Stimulated activated memory B cell treated with anti-CD40 and anti-IgM and Interleukin-4, amounts not matched to agents 10 μg/mL and 1 μg/mL and 100 μg/mL, for 72 hours (primary cell): Measurements from ENCODE around the gene PLEKHG4B.

ENCODE experiments used
- ATAC-seq: fragments of 150-1000 bp; cut with Tn5 transposase; 2 replicates; pipeline ENCODE4 v1.10.0; 2021
- H3K27ac Mint-ChIP-seq: one replicate; pipeline ENCODE4 v1.8.0; 2022; ENCODE audit warnings: mild to moderate bottlenecking, mixed read lengths
- H3K27me3 Mint-ChIP-seq: one replicate; pipeline ENCODE4 v1.8.0; 2022; ENCODE audit warnings: mixed read lengths
- H3K36me3 Mint-ChIP-seq: one replicate; pipeline ENCODE4 v1.8.0; 2022; ENCODE audit warnings: mixed read lengths
- H3K4me1 Mint-ChIP-seq: one replicate; pipeline ENCODE4 v1.8.0; 2022; ENCODE audit warnings: mixed read lengths
- H3K4me3 Mint-ChIP-seq: one replicate; pipeline ENCODE4 v1.8.0; 2022; ENCODE audit warnings: mild to moderate bottlenecking, moderate library complexity, mixed read lengths
- H3K9me3 Mint-ChIP-seq: one replicate; pipeline ENCODE4 v1.8.0; 2022; ENCODE audit warnings: mixed read lengths

Gene PLEKHG4B

DNA sequence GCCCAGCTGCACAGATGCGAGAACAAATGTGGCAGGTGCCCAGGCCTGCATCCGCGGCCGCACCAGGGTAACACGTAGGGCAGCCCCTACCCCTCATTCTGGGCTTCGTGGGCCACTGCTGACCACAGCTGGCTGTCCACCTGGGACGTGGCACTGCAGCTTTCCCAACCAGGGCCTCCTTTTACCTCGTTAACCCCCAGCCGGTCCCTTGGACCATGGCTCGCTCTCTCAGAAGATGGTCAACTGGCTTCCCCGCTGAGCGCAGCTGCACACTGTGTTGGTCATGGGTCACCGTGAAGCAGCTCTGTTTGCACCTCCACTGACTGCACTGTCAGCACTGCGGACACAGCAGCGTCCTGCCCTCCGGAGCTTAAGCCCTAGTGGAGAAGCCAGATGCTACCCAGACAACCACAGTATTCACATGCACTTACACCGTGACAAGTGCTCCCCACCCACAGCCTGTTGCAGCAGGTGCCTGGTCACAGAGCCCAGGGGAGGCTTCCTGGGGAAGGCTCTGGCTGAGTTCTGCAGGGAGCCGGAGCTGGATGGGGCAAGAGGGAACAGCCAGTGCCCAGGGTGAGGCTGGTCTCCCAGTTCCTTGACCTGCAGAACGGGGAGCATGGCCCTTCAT lies 10.5 kb upstream of the PLEKHG4B start:
- no peak for ATAC-seq
- Mint-ChIP-seq H3K36me3 (no peaks in the 10 kb centered on the region), H3K9me3 (peaks cover 4% of the 10 kb centered on the region), H3K27ac (no peak overlapping the region), H3K4me3 (no peak overlapping the region), H3K27me3 (peaks cover 39% of the 10 kb centered on the region), H3K4me1 (no peaks in the 10 kb centered on the region)

DNA sequence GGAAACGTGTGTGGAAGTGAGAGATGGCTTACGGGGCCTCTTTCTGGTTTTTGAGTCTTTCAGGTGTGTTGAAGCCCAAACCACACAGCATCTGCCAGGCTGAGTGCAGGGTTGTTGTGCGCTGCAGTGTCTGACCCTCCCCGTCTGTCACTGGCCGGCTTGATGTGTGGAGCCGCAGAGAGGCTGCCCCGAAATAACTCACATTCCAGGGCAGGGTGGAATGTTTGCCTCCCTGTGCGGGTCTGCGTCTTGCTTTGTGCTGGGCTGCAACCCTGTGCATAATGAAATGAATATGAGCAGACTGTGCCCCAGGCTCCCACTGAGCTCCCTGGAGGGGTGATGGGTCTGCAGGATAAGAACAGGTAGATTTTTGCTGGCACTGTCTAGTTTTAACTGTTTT lies 9.9 kb upstream of the PLEKHG4B start:
- H3K27ac Mint-ChIP-seq = no peak overlapping the region
- no peak overlapping the region for H3K4me3 Mint-ChIP-seq
- no peaks in the 10 kb centered on the region for H3K4me1 Mint-ChIP-seq
- no peak for ATAC-seq
- H3K36me3 Mint-ChIP-seq = no peaks in the 10 kb centered on the region
- peaks cover 4% of the 10 kb centered on the region for H3K9me3 Mint-ChIP-seq
- peaks cover 33% of the 10 kb centered on the region for H3K27me3 Mint-ChIP-seq

DNA sequence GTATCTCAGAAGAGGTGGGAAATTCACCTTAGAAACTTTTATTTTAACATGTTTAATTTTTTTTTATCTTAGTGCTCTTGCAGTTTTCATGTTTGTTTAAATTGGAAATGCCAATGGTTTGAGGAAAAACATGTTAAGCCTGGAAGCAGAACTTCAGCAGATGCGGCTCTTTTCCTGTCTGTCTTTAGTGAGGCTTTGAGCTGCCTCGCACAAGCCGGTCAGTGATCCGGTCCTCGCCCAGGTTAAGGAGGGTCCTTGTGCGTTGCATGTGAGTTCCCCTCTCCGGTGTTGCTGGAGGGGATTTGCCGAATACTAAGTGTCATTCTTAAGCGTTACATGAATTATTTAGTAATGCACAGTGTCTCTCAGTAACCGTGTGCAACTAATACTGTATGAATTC lies 9.4 kb upstream of the PLEKHG4B start:
- no peak overlapping the region for H3K27ac Mint-ChIP-seq
- ATAC-seq = no peak

DNA sequence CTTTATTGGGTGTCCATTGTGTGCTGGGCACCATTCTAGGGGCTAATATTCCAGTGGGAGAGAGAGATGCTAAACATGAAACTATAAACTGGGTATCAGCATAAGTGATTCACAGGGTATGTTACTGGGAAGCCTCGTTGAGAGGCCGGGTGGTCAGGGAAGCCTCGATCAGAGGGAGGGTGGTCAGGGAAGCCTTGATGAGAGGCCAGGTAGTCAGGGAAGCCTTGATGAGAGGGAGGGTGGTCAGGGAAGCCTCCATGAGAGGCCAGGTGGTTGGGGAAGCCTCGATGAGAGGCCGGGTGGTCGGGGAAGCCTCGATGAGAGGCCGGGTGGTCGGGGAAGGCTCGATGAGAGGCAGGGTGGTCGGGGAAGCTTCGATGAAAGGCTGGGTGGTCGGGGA lies 8.9 kb upstream of the PLEKHG4B start:
- H3K4me1 Mint-ChIP-seq = no peaks in the 10 kb centered on the region
- no peak for ATAC-seq
- no peaks in the 10 kb centered on the region for H3K36me3 Mint-ChIP-seq
- H3K9me3 Mint-ChIP-seq = peaks cover 4% of the 10 kb centered on the region
- H3K27me3 Mint-ChIP-seq = peaks cover 35% of the 10 kb centered on the region
- H3K4me3 Mint-ChIP-seq = no peak overlapping the region
- no peak overlapping the region for H3K27ac Mint-ChIP-seq

More for the DNA sequence above, 9.4 kb upstream of the PLEKHG4B start:
- no peaks in the 10 kb centered on the region for H3K36me3 Mint-ChIP-seq
- peaks cover 33% of the 10 kb centered on the region for H3K27me3 Mint-ChIP-seq
- H3K4me3 Mint-ChIP-seq = no peak overlapping the region
- peaks cover 4% of the 10 kb centered on the region for H3K9me3 Mint-ChIP-seq
- no peaks in the 10 kb centered on the region for H3K4me1 Mint-ChIP-seq

DNA sequence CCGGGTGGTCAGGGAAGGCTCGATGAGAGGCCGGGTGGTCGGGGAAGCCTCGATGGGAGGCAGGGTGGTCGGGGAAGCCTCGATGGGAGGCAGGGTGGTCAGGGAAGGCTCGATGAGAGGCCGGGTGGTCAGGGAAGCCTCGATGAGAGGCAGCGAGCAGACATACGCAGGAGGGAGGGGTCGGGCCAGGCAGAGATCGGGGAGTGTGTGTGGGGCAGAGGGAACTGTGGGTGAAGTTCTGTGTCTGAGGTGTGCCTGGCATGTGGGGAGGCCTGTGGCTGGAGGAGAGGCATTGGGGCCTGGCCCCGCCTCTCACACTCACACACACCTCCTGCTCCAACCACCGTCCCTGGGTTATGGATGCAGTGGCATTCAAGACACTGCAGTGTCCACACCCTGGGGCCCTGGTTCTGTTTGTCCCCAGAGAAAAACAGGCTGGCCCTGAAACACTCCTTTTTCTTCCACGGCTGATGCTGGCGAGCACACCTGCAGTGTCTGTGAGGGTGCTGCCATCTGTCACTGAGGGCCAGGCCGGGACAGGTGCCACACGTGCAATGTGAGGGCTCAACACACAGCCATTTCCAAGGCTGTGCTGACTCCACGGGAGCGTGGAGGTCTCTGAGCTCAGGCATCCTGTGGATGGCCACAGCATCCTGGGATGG lies 6.5 kb upstream of the PLEKHG4B start:
- Mint-ChIP-seq H3K4me1 (no peaks in the 10 kb centered on the region), H3K4me3 (no peak overlapping the region), H3K36me3 (no peaks in the 10 kb centered on the region), H3K27me3 (peaks cover 53% of the 10 kb centered on the region), H3K9me3 (peaks cover 4% of the 10 kb centered on the region), H3K27ac (no peak overlapping the region)
- no peak for ATAC-seq

DNA sequence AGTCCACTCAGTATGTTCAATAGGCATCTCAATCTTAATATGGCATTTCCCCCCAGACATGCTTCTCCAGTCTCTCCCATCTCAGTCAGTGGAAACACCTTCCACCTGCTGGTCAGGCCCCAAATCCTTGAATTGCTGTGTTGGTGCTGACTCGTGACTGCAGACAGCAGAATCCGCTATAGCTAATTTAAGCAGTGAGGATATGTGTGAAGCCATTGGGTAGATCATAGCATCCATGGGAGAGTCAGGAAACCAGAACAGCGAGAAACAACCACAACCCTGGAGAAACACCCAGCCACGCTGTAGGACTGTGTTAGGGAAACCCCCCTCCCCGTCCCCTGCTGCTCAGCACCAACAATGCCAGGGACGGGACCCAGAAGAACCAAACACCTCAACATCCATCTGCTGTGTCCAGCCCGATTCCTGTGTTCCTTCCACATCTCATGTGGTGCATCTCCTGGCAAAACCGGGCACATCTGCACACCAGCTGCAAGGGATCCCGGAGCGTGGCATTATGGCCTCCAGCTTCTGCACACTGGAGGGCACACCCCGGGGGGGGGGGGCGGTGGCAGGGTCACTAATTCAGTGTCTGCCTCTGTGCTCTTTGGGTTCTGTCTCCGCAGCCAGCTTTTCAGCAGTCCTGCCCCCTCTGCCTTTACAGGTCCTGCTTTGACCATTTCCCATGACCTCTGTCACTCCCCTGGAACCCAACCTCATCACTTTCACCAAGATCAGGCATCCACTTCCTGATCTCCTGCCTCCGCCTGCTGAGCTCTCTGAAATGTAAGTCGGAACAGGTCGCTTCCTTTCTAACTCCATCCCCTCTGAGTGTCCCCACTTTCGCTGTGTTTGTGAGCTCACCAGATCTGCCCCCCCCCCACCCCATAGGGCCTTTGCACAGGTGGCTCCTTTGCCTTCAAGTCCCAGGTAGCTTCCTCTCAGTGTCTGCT lies 2.4 kb upstream of the PLEKHG4B start:
- Mint-ChIP-seq H3K27ac (no peak overlapping the region), H3K9me3 (no peaks in the 10 kb centered on the region), H3K4me3 (no peak overlapping the region), H3K4me1 (peaks cover 6% of the 10 kb centered on the region), H3K36me3 (no peaks in the 10 kb centered on the region), H3K27me3 (peaks cover 55% of the 10 kb centered on the region)
- ATAC-seq = no peak

DNA sequence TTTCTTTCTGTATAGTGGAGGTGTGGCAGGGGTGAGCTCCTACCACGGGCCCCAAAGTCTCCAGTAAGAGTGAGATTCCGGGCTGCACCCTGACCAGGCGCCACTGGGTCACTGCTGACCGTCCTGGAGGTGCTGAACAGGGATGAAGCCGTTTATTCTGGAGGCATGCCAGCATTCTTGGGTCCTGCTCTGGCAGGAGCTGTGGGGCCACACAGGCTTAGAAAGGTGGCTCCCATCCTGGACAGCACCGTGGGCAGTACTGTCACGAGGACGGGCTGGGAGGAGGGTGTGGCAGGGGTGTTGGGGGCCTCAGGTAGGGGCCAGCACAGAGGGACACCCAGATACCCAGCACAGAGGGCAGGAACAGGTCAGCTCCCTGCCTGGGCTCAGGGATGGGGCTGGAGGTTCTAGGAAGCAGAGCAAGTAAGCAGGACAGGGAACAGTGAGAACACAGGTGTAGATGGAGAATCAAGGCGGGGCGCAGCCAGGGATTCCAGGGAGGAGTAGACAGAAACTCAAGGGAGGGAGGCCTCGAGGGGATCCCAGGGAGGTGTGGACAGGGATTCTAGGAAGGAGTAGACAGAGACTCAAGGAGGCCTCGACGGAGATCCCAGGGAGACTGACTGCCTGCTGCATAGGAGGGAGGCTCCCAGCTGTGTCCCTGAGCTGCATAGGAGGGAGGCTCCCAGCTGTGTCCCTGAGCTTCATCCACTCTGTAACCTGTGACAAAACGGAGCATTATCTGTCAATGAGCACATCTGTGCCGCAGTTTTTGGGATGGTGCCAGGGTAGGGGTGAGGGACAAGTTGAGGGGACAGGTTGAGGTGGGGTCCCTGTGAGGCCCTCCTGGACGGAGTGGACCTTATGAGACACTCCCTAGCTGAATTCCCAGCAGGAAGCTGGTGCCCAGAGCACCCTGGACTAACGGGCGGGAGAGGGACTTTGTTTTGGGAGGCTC lies 1.1 kb upstream of the PLEKHG4B start:
- peaks cover 6% of the 10 kb centered on the region for H3K4me1 Mint-ChIP-seq
- peaks cover 68% of the 10 kb centered on the region for H3K27me3 Mint-ChIP-seq
- H3K36me3 Mint-ChIP-seq = no peaks in the 10 kb centered on the region
- no peak for ATAC-seq
- H3K27ac Mint-ChIP-seq = no peak overlapping the region
- peak overlapping the region; percentile 48 for H3K4me3 Mint-ChIP-seq
- no peaks in the 10 kb centered on the region for H3K9me3 Mint-ChIP-seq

DNA sequence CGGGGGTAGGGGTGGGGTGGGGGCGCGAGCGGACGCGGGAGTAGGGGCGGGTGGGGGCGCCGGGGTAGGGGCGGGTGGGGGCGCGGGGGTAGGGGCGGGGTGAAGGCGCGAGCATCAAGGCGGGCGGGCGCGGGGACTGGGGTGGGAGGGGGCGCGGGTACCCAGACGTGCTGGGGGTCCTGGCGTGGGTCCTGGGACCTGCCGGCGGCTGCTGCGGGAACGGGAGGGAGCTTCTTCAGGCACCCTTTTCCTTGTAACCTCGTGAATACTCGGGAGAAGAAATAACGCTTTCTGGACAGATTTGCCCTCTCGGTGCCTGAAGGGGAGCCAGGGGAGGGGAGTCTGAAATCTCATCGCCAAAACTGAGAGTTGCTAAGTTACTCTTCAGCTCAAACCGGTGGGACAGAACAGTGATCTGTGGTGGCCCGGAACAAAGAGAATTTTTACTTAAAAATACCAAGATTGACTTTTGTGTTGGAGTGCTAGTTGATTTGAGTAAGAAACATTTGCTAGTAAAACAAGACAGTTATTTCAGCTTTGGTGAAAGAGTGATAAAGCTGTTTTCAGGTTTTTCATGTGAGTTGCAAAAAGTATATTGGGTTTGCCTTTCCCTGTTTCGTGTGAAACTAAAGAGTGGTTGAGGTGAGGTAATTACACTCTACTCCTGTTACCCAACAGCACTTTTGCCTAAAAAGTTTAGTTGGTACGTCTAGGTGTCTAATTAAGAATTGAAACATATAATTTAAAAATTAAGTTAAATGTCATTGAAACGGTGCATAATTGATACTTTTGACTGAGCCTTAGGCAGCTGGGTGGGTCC lies 643 bp downstream of the PLEKHG4B start:
- peaks cover 6% of the 10 kb centered on the region for H3K4me1 Mint-ChIP-seq
- H3K4me3 Mint-ChIP-seq = no peak overlapping the region
- H3K27ac Mint-ChIP-seq = no peak overlapping the region
- no peak for ATAC-seq
- H3K27me3 Mint-ChIP-seq = peaks cover 83% of the 10 kb centered on the region
- no peaks in the 10 kb centered on the region for H3K36me3 Mint-ChIP-seq
- H3K9me3 Mint-ChIP-seq = no peaks in the 10 kb centered on the region

DNA sequence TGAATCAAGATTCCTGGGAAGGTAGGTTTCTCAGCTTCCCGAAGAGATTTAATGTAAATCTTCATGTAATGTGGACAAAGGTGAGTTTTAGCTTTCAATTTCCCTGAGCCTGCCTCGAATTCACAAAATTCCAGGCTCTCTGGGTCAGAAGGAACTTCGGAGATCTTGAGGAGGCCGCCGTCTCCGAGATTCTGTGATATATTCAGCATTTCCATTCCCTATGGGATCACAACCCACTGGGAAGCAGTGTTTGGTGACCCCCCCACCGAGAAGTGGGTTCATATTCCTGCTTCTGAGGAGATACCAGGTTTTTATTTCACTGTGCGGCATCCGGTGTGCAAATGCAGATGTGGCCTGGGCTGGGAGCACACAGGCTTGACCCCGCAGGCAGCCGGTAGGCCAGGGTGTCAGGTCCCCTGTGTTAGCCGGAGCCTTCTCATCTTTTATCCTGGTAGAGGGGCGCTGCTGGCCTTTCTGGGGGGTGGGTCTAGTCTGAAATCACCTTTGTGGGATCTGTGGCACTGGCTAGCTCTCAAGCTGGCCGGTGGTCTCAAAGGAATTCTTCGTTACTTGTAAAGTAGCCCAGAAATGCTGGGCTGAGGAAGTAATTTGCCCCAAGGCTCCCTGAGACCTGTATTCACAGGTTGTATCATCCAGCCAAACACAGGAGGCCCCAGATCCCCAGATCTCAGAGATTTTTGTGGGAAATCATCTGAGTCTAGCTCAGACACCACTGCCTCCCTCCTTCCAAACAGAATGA lies 1.4 kb downstream of the PLEKHG4B start:
- ATAC-seq = no peak
- no peaks in the 10 kb centered on the region for H3K36me3 Mint-ChIP-seq
- peaks cover 6% of the 10 kb centered on the region for H3K4me1 Mint-ChIP-seq
- H3K9me3 Mint-ChIP-seq = no peaks in the 10 kb centered on the region
- H3K27ac Mint-ChIP-seq = no peak overlapping the region
- H3K27me3 Mint-ChIP-seq = peaks cover 77% of the 10 kb centered on the region
- no peak overlapping the region for H3K4me3 Mint-ChIP-seq

DNA sequence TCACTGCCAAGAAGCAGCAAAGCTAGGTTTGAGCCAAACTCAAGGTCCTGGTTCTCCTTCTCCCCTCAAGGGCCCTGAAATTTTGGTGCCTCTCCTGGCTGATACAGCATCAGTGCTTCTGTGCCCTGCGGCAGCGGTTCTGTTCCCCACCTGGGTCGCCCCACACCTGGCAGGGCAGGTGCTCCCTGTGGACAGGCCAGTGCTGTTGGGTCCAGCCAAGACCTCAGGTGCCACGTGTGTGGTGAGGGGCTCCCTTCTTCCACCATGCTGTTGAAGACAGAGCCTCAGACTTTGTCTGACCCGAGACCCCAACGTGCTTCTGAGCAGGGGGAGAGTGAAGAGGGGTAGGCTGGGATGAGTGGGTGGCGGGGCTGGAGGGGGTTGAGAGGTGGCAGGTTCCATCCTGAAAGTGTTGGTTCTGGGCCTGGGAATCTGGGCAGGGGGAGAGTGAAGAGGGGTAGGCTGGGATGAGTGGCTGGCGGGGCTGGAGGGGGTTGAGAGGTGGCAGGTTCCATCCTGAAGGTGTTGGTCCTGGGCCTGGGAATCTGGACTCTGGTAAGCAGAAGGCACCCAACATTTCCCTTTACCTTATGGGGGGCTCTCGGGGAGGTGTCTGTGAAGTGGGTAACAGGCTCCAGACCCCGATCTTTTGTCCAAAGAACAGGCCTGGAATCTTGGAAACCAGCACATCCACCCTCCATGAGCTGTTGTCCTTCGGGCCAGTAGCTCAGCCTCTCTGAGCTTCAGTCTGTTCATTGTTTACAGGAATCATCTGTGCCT lies 2.3 kb downstream of the PLEKHG4B start:
- H3K9me3 Mint-ChIP-seq = no peaks in the 10 kb centered on the region
- no peak overlapping the region for H3K4me3 Mint-ChIP-seq
- no peak overlapping the region for H3K27ac Mint-ChIP-seq
- H3K4me1 Mint-ChIP-seq = peaks cover 6% of the 10 kb centered on the region
- no peak for ATAC-seq
- no peaks in the 10 kb centered on the region for H3K36me3 Mint-ChIP-seq
- peaks cover 69% of the 10 kb centered on the region for H3K27me3 Mint-ChIP-seq

DNA sequence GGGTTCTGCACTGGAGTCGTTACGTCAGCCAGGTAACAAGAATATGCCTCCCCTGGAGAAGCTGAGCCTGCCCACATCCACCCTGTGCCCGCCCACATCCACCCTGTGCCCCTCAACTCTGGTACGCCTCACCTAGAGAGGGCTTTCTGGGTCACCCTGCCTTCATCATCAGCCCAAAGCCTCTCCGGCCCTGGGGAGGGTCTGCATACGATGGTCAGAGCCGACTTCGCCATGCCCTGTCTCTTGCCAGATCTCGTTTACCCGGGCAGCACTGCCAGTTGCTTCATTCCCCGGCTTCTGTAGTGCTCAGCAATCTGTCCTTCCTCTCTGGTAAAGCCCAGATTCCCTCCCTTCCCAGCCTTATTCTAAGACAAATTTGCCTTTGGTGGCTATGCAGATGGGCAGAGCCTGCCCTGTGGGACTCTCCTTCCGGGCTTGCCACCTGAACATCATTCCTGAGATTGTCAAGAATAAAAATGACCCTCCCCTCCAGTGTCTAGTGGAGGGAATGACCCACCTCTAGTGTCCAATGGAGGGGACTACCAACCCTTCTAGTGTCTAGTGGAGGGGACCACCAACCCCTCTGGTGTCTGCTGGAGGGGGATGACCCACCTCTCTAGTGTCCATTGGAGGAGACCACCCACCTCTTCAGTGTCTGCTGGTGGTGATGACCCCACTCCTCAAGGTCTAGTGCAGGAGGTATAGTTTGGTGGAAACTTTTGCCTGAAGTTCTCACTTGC lies 3.4 kb downstream of the PLEKHG4B start:
- H3K4me3 Mint-ChIP-seq = no peak overlapping the region
- no peaks in the 10 kb centered on the region for H3K9me3 Mint-ChIP-seq
- H3K27me3 Mint-ChIP-seq = peaks cover 67% of the 10 kb centered on the region
- no peak overlapping the region for H3K27ac Mint-ChIP-seq
- no peaks in the 10 kb centered on the region for H3K36me3 Mint-ChIP-seq
- ATAC-seq = peak; percentile 5
- H3K4me1 Mint-ChIP-seq = peaks cover 6% of the 10 kb centered on the region

DNA sequence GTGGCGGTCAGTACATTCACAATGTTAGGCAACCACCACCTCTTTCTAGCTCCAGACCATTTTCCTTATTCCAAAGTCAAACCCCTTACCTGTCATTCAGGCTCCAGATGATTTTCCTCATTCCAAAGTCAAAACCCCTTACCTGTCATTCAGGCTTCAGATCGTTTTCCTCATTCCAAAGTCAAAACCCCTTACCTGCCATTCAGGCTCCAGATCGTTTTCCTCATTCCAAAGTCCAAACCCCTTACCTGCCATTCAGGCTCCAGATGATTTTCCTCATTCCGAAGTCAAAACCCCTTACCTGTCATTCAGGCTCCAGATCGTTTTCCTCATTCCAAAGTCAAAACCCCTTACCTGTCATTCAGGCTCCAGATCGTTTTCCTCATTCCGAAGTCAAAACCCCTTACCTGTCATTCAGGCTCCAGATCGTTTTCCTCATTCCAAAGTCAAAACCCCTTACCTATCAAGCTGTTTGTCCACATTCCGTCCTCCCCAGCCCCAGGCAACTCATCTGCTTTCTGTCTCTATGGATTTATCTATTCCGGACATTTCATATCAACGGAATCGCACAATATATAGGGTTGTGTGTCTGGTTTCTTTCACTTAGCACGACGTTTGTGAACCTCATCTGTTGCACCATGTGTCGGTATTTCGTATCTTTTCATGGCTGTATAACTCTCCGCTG lies 5.2 kb downstream of the PLEKHG4B start:
- no peaks in the 10 kb centered on the region for H3K36me3 Mint-ChIP-seq
- no peak overlapping the region for H3K4me3 Mint-ChIP-seq
- H3K4me1 Mint-ChIP-seq = no peaks in the 10 kb centered on the region
- peaks cover 51% of the 10 kb centered on the region for H3K27me3 Mint-ChIP-seq
- H3K9me3 Mint-ChIP-seq = no peaks in the 10 kb centered on the region
- H3K27ac Mint-ChIP-seq = no peak overlapping the region
- ATAC-seq = no peak
